HEK293T (cell line): ENCODE data around the gene PHACTR2.
A peak's percentile ranks its signal among the peaks of the same experiment; 100 is the strongest.

Source experiments
- CTCF ChIA-PET: fragments of 350-600 bp; formaldehyde crosslinking; extraction: SDS; loops from one replicate; lab custom pipeline; 2021; ENCODE audit warnings: antibody characterized with exemption, inconsistent platforms; lab: Yijun Ruan, JAX
- POLR2A ChIA-PET: fragments of 350-600 bp; formaldehyde crosslinking; extraction: SDS; loops from one replicate; lab custom pipeline; 2020; ENCODE audit warnings: antibody characterized with exemption, inconsistent platforms; lab: Yijun Ruan, JAX
- DNase-seq: peaks from one replicate; pipeline ENCODE4 v3.0.0; 2012; ENCODE audit warnings: mixed read lengths; ENCODE audit errors: extremely low spot score
- ARNT ChIP-seq: fragments of 450-650 bp; IDR thresholded peaks from 2 replicates; pipeline ENCODE4 v1.6.1; 2017; ENCODE audit warnings: mild to moderate bottlenecking
- BHLHE40 ChIP-seq: fragments of 450-650 bp; IDR thresholded peaks from 2 replicates; pipeline ENCODE4 v1.6.1; 2016; ENCODE audit warnings: mild to moderate bottlenecking, moderate library complexity, borderline replicate concordance
- CTBP1 ChIP-seq: fragments of 450-650 bp; IDR thresholded peaks from 2 replicates; pipeline ENCODE4 v1.6.1; 2016; ENCODE audit warnings: borderline replicate concordance
- ELF4 ChIP-seq: fragments of 450-650 bp; IDR thresholded peaks from 2 replicates; pipeline ENCODE4 v1.6.1; 2017; ENCODE audit warnings: antibody characterized with exemption
- FOXA1 ChIP-seq: fragments of 450-650 bp; IDR thresholded peaks from 2 replicates; pipeline ENCODE4 v1.6.1; 2016; ENCODE audit warnings: mild to moderate bottlenecking
- FOXK2 ChIP-seq: fragments of 450-650 bp; IDR thresholded peaks from 2 replicates; pipeline ENCODE4 v1.6.1; 2016; ENCODE audit warnings: mild to moderate bottlenecking
- FOXM1 ChIP-seq: fragments of 450-650 bp; IDR thresholded peaks from 2 replicates; pipeline ENCODE4 v1.6.1; 2017; ENCODE audit warnings: mild to moderate bottlenecking, borderline replicate concordance
- HDGF ChIP-seq: fragments of 450-650 bp; IDR thresholded peaks from 2 replicates; pipeline ENCODE4 v1.6.1; 2017; ENCODE audit warnings: antibody characterized with exemption, borderline replicate concordance
- L3MBTL2 ChIP-seq: fragments of 450-650 bp; conservative IDR thresholded peaks from 2 replicates; pipeline ENCODE4 v1.6.1; 2016; ENCODE audit warnings: mild to moderate bottlenecking
- LEF1 ChIP-seq: fragments of 450-650 bp; IDR thresholded peaks from 2 replicates; pipeline ENCODE4 v1.6.1; 2017; ENCODE audit warnings: mild to moderate bottlenecking, borderline replicate concordance
- NFRKB ChIP-seq: fragments of 450-650 bp; IDR thresholded peaks from 2 replicates; pipeline ENCODE4 v1.6.1; 2016; ENCODE audit warnings: mild to moderate bottlenecking, moderate library complexity
- SP1 ChIP-seq: fragments of 450-650 bp; IDR thresholded peaks from 2 replicates; pipeline ENCODE4 v1.6.1; 2017
- SUZ12 ChIP-seq: fragments of 450-650 bp; IDR thresholded peaks from 2 replicates; pipeline ENCODE4 v1.6.1; 2016; ENCODE audit warnings: mild to moderate bottlenecking
- TARDBP ChIP-seq: fragments of 450-650 bp; IDR thresholded peaks from 2 replicates; pipeline ENCODE4 v1.6.1; 2016
- ZNF384 ChIP-seq: fragments of 450-650 bp; IDR thresholded peaks from 2 replicates; pipeline ENCODE4 v1.6.1; 2016
- TF ChIP-seq, protein P1 (sequence below): fragments of 450-650 bp; IDR thresholded peaks from 2 replicates; pipeline ENCODE4 v1.6.1; 2016

Gene PHACTR2

GRCh38 chr6:143752459-143752858 is 74.7 kb downstream of the PHACTR2 start:
- TF ChIP-seq, protein P1, sequence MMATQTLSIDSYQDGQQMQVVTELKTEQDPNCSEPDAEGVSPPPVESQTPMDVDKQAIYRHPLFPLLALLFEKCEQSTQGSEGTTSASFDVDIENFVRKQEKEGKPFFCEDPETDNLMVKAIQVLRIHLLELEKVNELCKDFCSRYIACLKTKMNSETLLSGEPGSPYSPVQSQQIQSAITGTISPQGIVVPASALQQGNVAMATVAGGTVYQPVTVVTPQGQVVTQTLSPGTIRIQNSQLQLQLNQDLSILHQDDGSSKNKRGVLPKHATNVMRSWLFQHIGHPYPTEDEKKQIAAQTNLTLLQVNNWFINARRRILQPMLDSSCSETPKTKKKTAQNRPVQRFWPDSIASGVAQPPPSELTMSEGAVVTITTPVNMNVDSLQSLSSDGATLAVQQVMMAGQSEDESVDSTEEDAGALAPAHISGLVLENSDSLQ, result peak; percentile 65
- TF ChIP-seq FOXM1, result no peak
- DNase-seq, result no peak
- ChIA-PET POLR2A (interaction anchor here (1.3 kb wide), 1 partner anchor 75 kb away, joined by 3 read pairs; the partner anchor contains the start of gene PHACTR2), CTCF (no interaction called here)

GRCh38 chr6:143753678-143754077 is 75.9 kb downstream of the PHACTR2 start:
- ChIA-PET CTCF (interaction anchor here (0.6 kb wide), 1 partner anchor 10 kb away, joined by 3 read pairs; no protein-coding TSS in a partner anchor), POLR2A (no interaction called here)
- TF ChIP-seq TARDBP, result no peak
- no peak for TF ChIP-seq ZNF384
- no peak for TF ChIP-seq HDGF
- no peak for TF ChIP-seq ARNT
- TF ChIP-seq FOXA1, result no peak
- DNase-seq, result no peak

DNA sequence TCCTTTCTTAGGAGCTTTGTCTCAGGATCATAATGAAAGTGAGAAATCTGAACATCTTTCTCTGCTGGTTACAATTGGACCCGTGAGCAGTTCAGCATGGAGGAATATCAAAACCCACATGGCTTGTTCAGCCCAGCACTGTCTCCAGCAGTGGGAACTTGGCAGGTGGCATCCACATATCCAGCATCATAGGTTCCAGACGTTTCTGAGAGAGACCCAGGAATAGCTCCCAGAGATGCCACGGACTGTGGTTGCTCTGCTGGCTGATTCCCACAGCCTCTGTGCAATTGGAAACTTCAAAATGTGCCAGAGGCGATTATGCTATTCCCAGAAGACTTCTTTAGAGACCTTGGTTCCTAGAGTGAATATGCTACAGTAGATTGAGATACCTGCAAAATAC is 76.4 kb downstream of the PHACTR2 start:
- CTCF ChIA-PET, result interaction anchor here (0.6 kb wide), 1 partner anchor 10 kb away, joined by 3 read pairs; no protein-coding TSS in a partner anchor
- no peak for DNase-seq
- POLR2A ChIA-PET, result no interaction called here
- TF ChIP-seq LEF1, result no peak
- TF ChIP-seq L3MBTL2, result no peak
- no peak for TF ChIP-seq SUZ12
- no peak for TF ChIP-seq ZNF384

GRCh38 chr6:143755301-143755744 is 77.6 kb downstream of the PHACTR2 start:
- peak; percentile 58 for DNase-seq
- CTCF ChIA-PET, result no interaction called here
- POLR2A ChIA-PET, result no interaction called here
- TF ChIP-seq SUZ12 (no peak), CTBP1 (no peak), ZNF384 (no peak), SP1 (no peak), ARNT (no peak)
- TF ChIP-seq, protein P1, result peak; percentile 55

- ChIA-PET POLR2A (no interaction called here), CTCF (interaction anchor here (0.7 to 0.8 kb wide), 2 partner anchors 25 to 45 kb away, joined by 4 to 7 read pairs; no protein-coding TSS in a partner anchor)
- TF ChIP-seq BHLHE40 (no peak), SUZ12 (no peak), ARNT (no peak), SP1 (no peak), ZNF384 (no peak), LEF1 (no peak), TARDBP (no peak), FOXK2 (no peak), CTBP1 (no peak), NFRKB (no peak), FOXM1 (no peak), HDGF (no peak), ELF4 (no peak), L3MBTL2 (no peak), FOXA1 (no peak)
- TF ChIP-seq, protein P1, result no peak
- DNase-seq, result no peak
Measured at GRCh38 chr6:143757346-143757832, 79.6 kb downstream of the PHACTR2 start.

DNA sequence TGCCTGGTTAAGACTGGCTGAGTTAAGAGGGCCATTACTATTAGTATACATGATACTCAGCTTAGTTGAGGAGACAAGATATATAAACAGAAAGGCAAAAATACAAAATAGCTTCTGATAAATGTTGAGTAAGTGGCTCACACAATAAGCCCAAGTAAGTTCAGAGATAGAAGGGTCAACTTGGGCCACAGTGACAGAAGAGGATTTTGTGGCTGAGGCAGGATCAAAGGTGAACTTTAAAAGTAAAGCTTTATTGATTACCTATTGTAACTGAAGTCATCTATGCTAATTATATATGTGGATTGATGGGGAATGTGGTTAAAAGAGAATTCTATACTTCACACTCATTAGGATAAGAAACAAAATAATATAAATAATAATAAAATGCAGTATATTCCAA is 80.8 kb downstream of the PHACTR2 start:
- no peak for DNase-seq
- ChIA-PET CTCF (no interaction called here), POLR2A (no interaction called here)
- no peak for TF ChIP-seq BHLHE40
- TF ChIP-seq, protein P1, result no peak
- TF ChIP-seq ZNF384, result no peak
- TF ChIP-seq SP1, result no peak
- TF ChIP-seq ARNT, result no peak
- no peak for TF ChIP-seq SUZ12
- no peak for TF ChIP-seq TARDBP
- no peak for TF ChIP-seq ELF4
- TF ChIP-seq FOXA1, result no peak
- no peak for TF ChIP-seq HDGF
- no peak for TF ChIP-seq FOXM1
- TF ChIP-seq CTBP1, result no peak
- no peak for TF ChIP-seq LEF1
- no peak for TF ChIP-seq L3MBTL2
- no peak for TF ChIP-seq FOXK2
- no peak for TF ChIP-seq NFRKB
